Endothelial cell of umbilical vein (primary cell): ENCODE measurements around the gene ADGRG3. TPM values are rescaled to one million over a fixed set of nuclear protein-coding genes. Genes with fewer than 3 reads are reported as not detected.

Experiments
- BruUV-seq: library from RNA; stranded (reverse); fragments of 400-500 nt; replicated peaks from 2 replicates; lab custom pipeline; 2021; lab: Mats Ljungman, UMichigan
- CTCF ChIA-PET: fragments of 300-600, 350-600 bp; sonication (Branson Sonifier 250); formaldehyde crosslinking; loops from one replicate; lab custom pipeline; 2021; ENCODE audit warnings: antibody characterized with exemption, inconsistent platforms; lab: Charles Lee
- POLR2A ChIA-PET: fragments of 300-600, 350-600 bp; sonication (Branson Sonifier 250); formaldehyde crosslinking; loops from one replicate; lab custom pipeline; 2021; ENCODE audit warnings: antibody characterized with exemption, inconsistent platforms; lab: Charles Lee
- DNase-seq: peaks from one replicate; pipeline ENCODE4 v3.0.0-alpha.2; 2011; ENCODE audit warnings: low read depth, low spot score
- FAIRE-seq: peaks from 2 replicates; lab custom pipeline; 2011; peaks lifted over from hg19 to GRCh38; lab: Jason Lieb, UNC
- H2AFZ ChIP-seq: 2 replicates; pipeline ENCODE4 v1.6.0; 2012; ENCODE audit warnings: low read depth, low read length, control low read depth, inconsistent platforms
- H3K27ac ChIP-seq: 2 replicates; pipeline ENCODE4 v1.5.1; 2011; ENCODE audit warnings: low read depth, mild to moderate bottlenecking, control low read depth, low read length, moderate library complexity; ENCODE audit not compliant: insufficient read depth
- H3K27me3 ChIP-seq, 2 experiments: 2 replicates each; pipeline versions ENCODE4 v1.6.0 to v1.6.1; 2011; ENCODE audit warnings: low read length in 2 of 2, mixed read lengths in 1 of 2; ENCODE audit not compliant: control insufficient read depth in 2 of 2, insufficient read depth in 2 of 2
- H3K36me3 ChIP-seq, 2 experiments: 2 replicates in 1 of 2; 3 replicates in 1 of 2; pipeline ENCODE4 v1.5.1; 2011; ENCODE audit warnings: low read length in 2 of 2, mild to moderate bottlenecking in 1 of 2, moderate library complexity in 1 of 2; ENCODE audit not compliant: control insufficient read depth in 2 of 2, insufficient read depth in 2 of 2; ENCODE audit errors: extremely low read depth in 1 of 2
- H3K4me1 ChIP-seq: 3 replicates; pipeline ENCODE4 v1.5.1; 2011; ENCODE audit warnings: mild to moderate bottlenecking, low read length; ENCODE audit not compliant: control insufficient read depth, insufficient read depth; ENCODE audit errors: extremely low read depth
- H3K4me2 ChIP-seq: 2 replicates; pipeline ENCODE4 v1.6.1; 2011; ENCODE audit warnings: low read length, control low read depth, mixed read lengths; ENCODE audit not compliant: insufficient read depth
- H3K4me3 ChIP-seq, 3 experiments: fragments of 200-600 bp in 1 of 3; sonication (generic), shearing (Covaris generic) in 1 of 3; replicated peaks in 1 of 3; 2 replicates each; pipeline ENCODE4 v1.5.1; 2011 to 2016; ENCODE audit warnings: control low read depth in 3 of 3, low read length in 3 of 3, mild to moderate bottlenecking in 2 of 3, inconsistent platforms in 1 of 3, low read depth in 1 of 3, moderate library complexity in 1 of 3; ENCODE audit not compliant: insufficient read depth in 1 of 3
- H3K79me2 ChIP-seq: 2 replicates; pipeline ENCODE4 v1.6.0; 2012; ENCODE audit warnings: low read length, inconsistent platforms; ENCODE audit not compliant: control insufficient read depth, insufficient read depth
- H3K9ac ChIP-seq: replicated peaks from 2 replicates; pipeline ENCODE3; 2011; ENCODE audit warnings: low read length, control low read depth; ENCODE audit not compliant: insufficient read depth; ENCODE audit errors: extremely low read depth
- H3K9me1 ChIP-seq: replicated peaks from 3 replicates; pipeline ENCODE4 v1.6.0; 2011; ENCODE audit warnings: mild to moderate bottlenecking, low read length; ENCODE audit not compliant: control insufficient read depth, insufficient read depth; ENCODE audit errors: extremely low read depth
- H3K9me3 ChIP-seq: replicated peaks from 2 replicates; pipeline ENCODE4 v1.5.1; 2012; ENCODE audit warnings: low read length, inconsistent platforms; ENCODE audit not compliant: control insufficient read depth, insufficient read depth
- H4K20me1 ChIP-seq: replicated peaks from 2 replicates; pipeline ENCODE3; 2011; ENCODE audit warnings: mild to moderate bottlenecking, low read length; ENCODE audit not compliant: control insufficient read depth, insufficient read depth; ENCODE audit errors: extremely low read depth
- EZH2 ChIP-seq: IDR thresholded peaks from 2 replicates; pipeline ENCODE4 v1.6.1; 2012; ENCODE audit warnings: borderline replicate concordance, low read depth, mild to moderate bottlenecking, moderate library complexity, low read length, inconsistent platforms; ENCODE audit not compliant: severe bottlenecking
- FOS ChIP-seq: IDR thresholded peaks from 2 replicates; pipeline ENCODE4 v1.6.1; 2011; ENCODE audit warnings: mild to moderate bottlenecking, low read length, moderate library complexity, borderline replicate concordance; ENCODE audit not compliant: insufficient read depth
- GATA2 ChIP-seq: IDR thresholded peaks from 2 replicates; pipeline ENCODE4 v1.7.0; 2011; ENCODE audit warnings: low read depth, mild to moderate bottlenecking, moderate library complexity, mixed read lengths, low read length; ENCODE audit not compliant: insufficient read length, insufficient read depth
- JUN ChIP-seq: IDR thresholded peaks from 2 replicates; pipeline ENCODE4 v1.6.1; 2011; ENCODE audit warnings: borderline replicate concordance, low read depth; ENCODE audit not compliant: insufficient read length, insufficient read depth
- MYC ChIP-seq: IDR thresholded peaks from one replicate; pipeline ENCODE4 v1.6.1; 2011; ENCODE audit warnings: mild to moderate bottlenecking, low read depth, low read length
- POLR2A ChIP-seq: IDR thresholded peaks from 2 replicates; pipeline ENCODE4 v1.6.1; 2012; ENCODE audit warnings: low read depth, mild to moderate bottlenecking, control low read depth, low read length
- POLR2AphosphoS5 ChIP-seq: IDR thresholded peaks from 2 replicates; pipeline ENCODE4 v1.6.1; 2012; ENCODE audit warnings: low read depth, mild to moderate bottlenecking, control low read depth, low read length, moderate library complexity; ENCODE audit not compliant: insufficient read depth
- dilution Hi-C: fragments of 300-500 bp; cut with MboI; formaldehyde crosslinking; loops from one replicate; pipeline ENCODE4 v1.15.0; 2019; ENCODE audit warnings: low sequenced_read_pairs; ENCODE audit not compliant: extremely low pct_ligation_motif_present
- intact Hi-C: fragments of 100-400 bp; cut with micrococcal nuclease; formaldehyde crosslinking; loops from one replicate; pipeline ENCODE4 v1.10.0; 2022
- polyA plus RNA-seq, 4 experiments: library from polyadenylated mRNA; depleted of rRNA in 3 of 4; stranded (reverse) in 3 of 4; unstranded in 1 of 4; fragments of >200 nt; gene quantifications; 2 replicates each; pipeline versions ENCODE4 v1.2.1 to v1.2.3, GENCODE V29; 2011 to 2012; ENCODE audit warnings: missing spikeins in 1 of 4
- total RNA-seq: library from RNA; stranded (reverse); gene quantifications from 2 replicates; pipeline ENCODE4 v1.2.3, GENCODE V29; 2021
- TF ChIP-seq, protein P1 (sequence below), 2 donors: IDR thresholded peaks; 1 replicate in 1 of 2; 2 replicates in 1 of 2; pipeline ENCODE4 v1.5.1; 2011; ENCODE audit warnings: low read length in 2 of 2, mild to moderate bottlenecking in 2 of 2, moderate library complexity in 2 of 2, control low read depth in 1 of 2, inconsistent platforms in 1 of 2, low read depth in 1 of 2; ENCODE audit not compliant: insufficient read depth in 1 of 2; ENCODE audit errors: extremely low read depth in 1 of 2
- TF ChIP-seq, protein P2 (sequence below): IDR thresholded peaks from 2 replicates; pipeline ENCODE4 v1.6.1; 2011; ENCODE audit not compliant: insufficient read depth, insufficient read length

The ADGRG3 gene
- total and polyA plus RNA-seq, 2 donors (not counting 3 experiments of a cell fraction or from before 2014, with no cell fraction given), result not detected

DNA sequence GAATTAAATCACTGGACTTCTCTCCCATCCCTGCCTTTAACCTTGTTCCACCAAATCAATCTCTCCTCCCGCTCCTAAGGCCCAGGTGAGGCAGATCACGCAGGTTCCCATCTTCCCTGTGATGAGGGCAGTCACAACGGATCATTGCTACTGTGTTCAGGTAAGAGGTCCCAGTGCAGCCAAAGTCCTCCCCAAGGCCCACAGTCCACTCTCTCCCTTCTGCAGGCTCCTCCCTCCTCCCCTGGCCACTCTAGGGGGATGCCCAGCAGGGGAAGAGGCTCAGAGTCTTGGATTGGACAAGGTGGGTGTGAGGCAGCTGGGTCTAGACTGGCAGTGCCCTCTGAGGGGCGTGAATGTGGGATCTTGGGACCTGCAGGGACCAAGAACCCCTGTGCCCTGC is 2.6 kb upstream of the ADGRG3 start:
- DNase-seq (no peak), FAIRE-seq (no peak)
- CTCF ChIA-PET, result interaction anchor here (1.3 to 1.8 kb wide), 2 partner anchors 11 to 74 kb away, joined by 3 to 12 read pairs; no protein-coding TSS in a partner anchor
- H3K36me3 ChIP-seq, result peaks cover 2 to 3% of the 10 kb centered on the region in 2 experiments
- no TSS peak for BruUV-seq
- dilution Hi-C loops, result no loop called here
- H2AFZ ChIP-seq, result no peak overlapping the region
- no peaks in the 10 kb centered on the region for H4K20me1 ChIP-seq
- no peaks in the 10 kb centered on the region for H3K9me3 ChIP-seq
- no peaks in the 10 kb centered on the region for H3K79me2 ChIP-seq
- no peaks in the 10 kb centered on the region for H3K4me1 ChIP-seq
- H3K9me1 ChIP-seq, result no peaks in the 10 kb centered on the region
- no peak overlapping the region for H3K9ac ChIP-seq
- intact Hi-C loops, result no loop called here
- no peaks in the 10 kb centered on the region for H3K27me3 ChIP-seq
- POLR2A ChIA-PET, result no interaction called here
- TF ChIP-seq, protein P1, sequence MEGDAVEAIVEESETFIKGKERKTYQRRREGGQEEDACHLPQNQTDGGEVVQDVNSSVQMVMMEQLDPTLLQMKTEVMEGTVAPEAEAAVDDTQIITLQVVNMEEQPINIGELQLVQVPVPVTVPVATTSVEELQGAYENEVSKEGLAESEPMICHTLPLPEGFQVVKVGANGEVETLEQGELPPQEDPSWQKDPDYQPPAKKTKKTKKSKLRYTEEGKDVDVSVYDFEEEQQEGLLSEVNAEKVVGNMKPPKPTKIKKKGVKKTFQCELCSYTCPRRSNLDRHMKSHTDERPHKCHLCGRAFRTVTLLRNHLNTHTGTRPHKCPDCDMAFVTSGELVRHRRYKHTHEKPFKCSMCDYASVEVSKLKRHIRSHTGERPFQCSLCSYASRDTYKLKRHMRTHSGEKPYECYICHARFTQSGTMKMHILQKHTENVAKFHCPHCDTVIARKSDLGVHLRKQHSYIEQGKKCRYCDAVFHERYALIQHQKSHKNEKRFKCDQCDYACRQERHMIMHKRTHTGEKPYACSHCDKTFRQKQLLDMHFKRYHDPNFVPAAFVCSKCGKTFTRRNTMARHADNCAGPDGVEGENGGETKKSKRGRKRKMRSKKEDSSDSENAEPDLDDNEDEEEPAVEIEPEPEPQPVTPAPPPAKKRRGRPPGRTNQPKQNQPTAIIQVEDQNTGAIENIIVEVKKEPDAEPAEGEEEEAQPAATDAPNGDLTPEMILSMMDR (IDR thresholded peaks at IDR 0.05; ENCODE audit: extremely low read depth in 1 of 2, insufficient read depth in 1 of 2, low read depth in 1 of 2, low read length in 2 of 2), result no peak
- no peak for TF ChIP-seq MYC
- TF ChIP-seq GATA2, result no peak
- TF ChIP-seq, protein P2, sequence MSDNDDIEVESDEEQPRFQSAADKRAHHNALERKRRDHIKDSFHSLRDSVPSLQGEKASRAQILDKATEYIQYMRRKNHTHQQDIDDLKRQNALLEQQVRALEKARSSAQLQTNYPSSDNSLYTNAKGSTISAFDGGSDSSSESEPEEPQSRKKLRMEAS, result no peak
- no peak for TF ChIP-seq POLR2AphosphoS5
- no peak for TF ChIP-seq POLR2A
- TF ChIP-seq FOS, result no peak
- TF ChIP-seq EZH2, result no peak
- no peak for TF ChIP-seq JUN
- H3K27ac ChIP-seq, result no peak overlapping the region
- H3K4me2 ChIP-seq, result no peak overlapping the region
- H3K4me3 ChIP-seq, result no peak overlapping the region
